ENCODE measurements around the gene SLC6A12.
"Not testable (repeated sequence)": the region's sequence is repeated elsewhere in the genome, so short reads cannot be mapped to it uniquely, and the experiment has no call there.

The SLC6A12 gene

GRCh38 chr12:218221-218620 lies 4.3 kb upstream of the SLC6A12 start:
- DNase-seq (ENCODE audit: low read depth in 2 of 3, low spot score in 1 of 3): no peak

DNA sequence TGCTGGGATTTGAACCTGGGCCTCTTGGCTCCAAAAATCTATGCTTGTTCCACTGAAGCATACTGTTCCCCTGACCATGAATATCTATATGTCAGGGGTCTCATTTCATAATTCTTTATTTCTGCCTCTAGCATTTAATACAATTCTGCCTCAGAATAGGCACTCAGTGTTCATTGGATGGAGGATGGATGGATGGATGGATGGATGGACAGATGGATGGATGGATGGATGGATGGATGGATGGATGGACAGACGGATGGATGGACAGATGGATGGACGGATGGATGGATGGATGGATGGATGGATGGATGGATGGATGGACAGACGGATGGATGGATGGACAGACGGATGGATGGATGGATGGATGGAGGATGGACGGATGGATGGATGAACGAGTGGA lies 3.1 kb upstream of the SLC6A12 start:
- DNase-seq (ENCODE audit: low read depth in 2 of 3, low spot score in 1 of 3): not testable (repeated sequence)

DNA sequence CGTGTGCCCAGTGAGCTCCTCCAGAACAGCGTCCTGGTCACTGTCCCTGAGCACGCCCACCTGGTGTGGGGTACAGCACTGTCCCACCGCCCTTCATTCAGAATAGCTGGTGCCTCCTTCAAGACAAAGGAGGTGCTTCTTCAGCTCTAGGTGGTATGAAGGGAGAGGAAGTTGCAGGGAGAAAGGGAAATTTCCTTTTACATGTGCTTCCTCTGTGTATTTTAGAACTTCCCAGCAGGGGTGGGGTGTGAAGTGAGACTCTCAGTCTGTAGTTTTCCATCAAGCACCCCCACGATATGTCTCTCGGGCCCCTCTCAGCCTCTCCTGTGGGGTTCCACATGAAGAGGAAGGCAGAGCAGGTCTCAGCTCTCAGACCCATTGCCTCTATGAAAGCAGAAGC lies 1.2 kb upstream of the SLC6A12 start:
- no peak for DNase-seq (ENCODE audit: low read depth in 2 of 3, low spot score in 1 of 3)

GRCh38 chr12:213527-213932 lies 427 bp downstream of the SLC6A12 start:
- DNase-seq (ENCODE audit: low read depth in 2 of 3, low spot score in 1 of 3): no peak

DNA sequence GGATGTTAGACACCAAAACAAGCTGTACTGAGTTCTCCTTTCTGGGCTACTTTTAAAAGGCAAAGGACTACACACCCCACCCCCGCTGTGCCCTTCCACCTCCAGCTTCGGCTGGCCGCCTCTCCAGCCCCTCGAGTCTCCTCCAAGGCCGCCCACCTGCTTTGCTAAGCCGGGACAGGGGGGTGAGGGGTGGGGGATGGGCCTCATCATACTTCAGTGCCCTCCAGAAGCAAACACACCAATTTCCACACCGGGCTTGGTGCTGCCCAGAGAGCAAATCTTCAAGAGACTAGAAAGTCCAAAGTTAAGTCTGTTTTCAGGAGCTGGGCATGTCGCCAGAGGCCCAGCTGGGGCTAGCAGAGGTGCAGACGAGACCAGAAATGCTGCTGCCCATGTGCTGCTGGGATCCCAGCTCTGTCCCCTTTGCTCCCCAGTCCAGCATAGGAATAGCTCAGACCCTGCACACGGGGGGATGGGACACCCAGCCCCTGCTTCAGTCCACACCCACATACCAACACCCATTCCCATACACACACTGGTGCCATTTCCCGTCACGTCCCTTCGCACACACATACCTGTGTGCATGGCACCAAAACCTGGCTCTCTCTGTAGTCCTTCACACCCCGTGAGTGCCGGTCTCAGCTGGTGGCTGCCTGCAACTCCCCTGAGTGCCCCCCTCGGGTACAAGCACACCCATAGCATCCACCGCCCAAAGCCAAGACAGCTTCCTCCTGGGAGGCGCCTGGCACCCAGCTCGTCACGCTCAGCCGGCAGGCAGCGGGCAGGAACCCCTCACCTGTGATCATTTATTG lies 1.0 kb downstream of the SLC6A12 start:
- DNase-seq (ENCODE audit: low read depth in 2 of 3, low spot score in 1 of 3): no peak

DNA sequence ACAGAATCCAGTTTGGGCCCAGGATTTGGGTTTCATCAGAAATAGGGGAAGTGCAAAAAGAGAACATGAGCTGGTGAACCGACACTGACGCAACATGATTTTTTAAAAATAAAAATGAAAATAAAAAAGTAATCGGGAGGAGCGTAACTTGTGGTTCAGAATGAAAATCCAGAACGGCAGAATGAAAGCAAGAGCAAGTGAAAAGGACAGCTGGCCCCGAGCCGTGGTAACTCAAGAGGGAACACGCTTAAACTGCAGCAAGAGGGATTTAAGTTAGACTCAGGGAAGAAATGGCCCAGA lies 1.6 kb downstream of the SLC6A12 start:
- DNase-seq (ENCODE audit: low read depth in 2 of 3, low spot score in 1 of 3): no peak

- DNase-seq (ENCODE audit: low read depth in 2 of 3, low spot score in 1 of 3): no peak
Measured at GRCh38 chr12:211639-212414, 2.1 kb downstream of the SLC6A12 start.

- DNase-seq (ENCODE audit: low read depth in 2 of 3, low spot score in 1 of 3): no peak
Measured at GRCh38 chr12:211142-211465, 2.9 kb downstream of the SLC6A12 start.

- no peak for DNase-seq (ENCODE audit: low read depth in 2 of 3, low spot score in 1 of 3)
Measured at GRCh38 chr12:210277-211141, 3.4 kb downstream of the SLC6A12 start.

- no peak for DNase-seq (ENCODE audit: low read depth in 2 of 3, low spot score in 1 of 3)
Measured at GRCh38 chr12:209851-210250, 4.1 kb downstream of the SLC6A12 start.

GRCh38 chr12:209246-209645 lies 4.7 kb downstream of the SLC6A12 start:
- no peak for DNase-seq (ENCODE audit: low read depth in 2 of 3, low spot score in 1 of 3)

DNA sequence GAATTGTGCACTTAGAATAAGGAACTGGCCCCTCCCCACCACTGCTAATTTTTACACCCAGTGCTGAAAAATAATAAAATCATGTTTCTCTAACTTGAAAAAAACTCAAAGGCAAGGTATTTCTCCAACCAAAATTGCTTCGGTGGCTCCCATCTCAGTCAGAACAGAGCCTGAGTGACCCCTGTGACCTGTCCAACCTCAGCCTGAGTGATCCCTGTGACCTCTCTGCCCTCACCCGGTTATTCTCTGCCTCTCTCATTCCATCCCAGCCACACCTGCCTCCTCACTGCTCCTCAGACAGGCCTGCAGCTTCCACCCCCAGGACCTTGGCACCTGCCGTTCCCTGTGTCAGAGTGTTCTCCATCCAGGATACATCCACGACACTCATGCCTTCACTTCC lies 5.1 kb downstream of the SLC6A12 start:
- no peak for DNase-seq (ENCODE audit: low read depth in 2 of 3, low spot score in 1 of 3)

DNA sequence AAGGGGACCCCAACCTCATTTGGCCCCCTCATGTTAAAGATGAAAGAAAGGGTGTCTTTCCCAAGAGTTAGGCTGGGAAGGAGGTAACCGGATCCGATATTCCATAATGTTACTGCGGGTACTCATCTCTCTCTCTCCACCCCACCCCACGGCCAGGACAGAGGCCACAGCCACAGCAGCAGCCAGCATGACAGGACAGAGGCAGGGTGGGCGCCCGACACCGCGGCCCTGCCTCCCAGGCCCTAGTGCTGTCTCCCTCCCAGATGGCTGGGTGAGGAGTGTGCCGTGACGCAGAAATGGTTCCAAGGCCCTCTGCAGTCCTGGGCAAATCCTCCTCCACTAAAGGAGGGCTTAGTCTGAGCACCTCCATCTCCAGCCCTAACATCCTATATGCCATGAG lies 6.2 kb downstream of the SLC6A12 start:
- DNase-seq (ENCODE audit: low read depth in 2 of 3, low spot score in 1 of 3): no peak

GRCh38 chr12:206746-207440 lies 7.1 kb downstream of the SLC6A12 start:
- no peak for DNase-seq (ENCODE audit: low read depth in 2 of 3, low spot score in 1 of 3)

DNA sequence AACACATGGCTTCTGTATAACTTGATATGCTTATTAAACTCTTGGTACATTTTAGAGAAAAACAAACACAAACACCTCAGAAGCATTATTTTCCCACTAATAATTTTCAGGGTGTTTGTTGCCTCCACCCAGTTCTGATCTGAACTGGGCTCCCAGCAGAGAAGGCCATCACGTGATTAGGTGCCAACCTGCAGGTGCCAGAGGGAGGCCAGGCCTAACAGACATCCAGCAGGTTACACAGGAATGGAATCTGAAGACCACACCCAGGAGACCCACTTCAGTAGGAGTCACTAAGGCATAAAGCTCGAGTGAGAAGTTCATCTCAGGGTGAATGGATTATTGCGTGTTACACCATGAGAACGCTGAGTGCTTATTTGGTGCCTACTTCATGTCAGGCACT lies 8.9 kb downstream of the SLC6A12 start:
- no peak for DNase-seq (ENCODE audit: low read depth in 2 of 3, low spot score in 1 of 3)

DNA sequence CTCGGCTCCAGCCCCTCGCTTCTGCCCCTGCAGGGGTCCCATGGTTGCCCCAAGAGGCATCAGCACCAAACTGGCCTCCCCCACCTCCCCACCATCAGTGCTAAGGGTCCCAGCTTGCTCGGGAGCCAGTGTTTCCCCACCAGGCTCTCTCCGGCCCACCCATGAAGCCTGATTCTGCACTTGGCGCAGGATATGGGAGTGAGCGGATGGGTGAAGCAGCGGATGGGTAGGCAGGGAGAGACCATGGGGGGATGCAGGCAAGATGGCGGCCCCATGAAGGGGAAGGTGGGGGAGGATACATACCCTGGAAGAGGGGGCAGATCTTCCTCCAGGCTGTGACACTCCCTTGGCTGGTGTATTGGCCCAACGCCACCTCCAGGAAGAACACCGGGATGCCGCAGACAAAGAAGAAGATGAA lies 9.7 kb downstream of the SLC6A12 start:
- no peak for DNase-seq (ENCODE audit: low read depth in 2 of 3, low spot score in 1 of 3)

DNA sequence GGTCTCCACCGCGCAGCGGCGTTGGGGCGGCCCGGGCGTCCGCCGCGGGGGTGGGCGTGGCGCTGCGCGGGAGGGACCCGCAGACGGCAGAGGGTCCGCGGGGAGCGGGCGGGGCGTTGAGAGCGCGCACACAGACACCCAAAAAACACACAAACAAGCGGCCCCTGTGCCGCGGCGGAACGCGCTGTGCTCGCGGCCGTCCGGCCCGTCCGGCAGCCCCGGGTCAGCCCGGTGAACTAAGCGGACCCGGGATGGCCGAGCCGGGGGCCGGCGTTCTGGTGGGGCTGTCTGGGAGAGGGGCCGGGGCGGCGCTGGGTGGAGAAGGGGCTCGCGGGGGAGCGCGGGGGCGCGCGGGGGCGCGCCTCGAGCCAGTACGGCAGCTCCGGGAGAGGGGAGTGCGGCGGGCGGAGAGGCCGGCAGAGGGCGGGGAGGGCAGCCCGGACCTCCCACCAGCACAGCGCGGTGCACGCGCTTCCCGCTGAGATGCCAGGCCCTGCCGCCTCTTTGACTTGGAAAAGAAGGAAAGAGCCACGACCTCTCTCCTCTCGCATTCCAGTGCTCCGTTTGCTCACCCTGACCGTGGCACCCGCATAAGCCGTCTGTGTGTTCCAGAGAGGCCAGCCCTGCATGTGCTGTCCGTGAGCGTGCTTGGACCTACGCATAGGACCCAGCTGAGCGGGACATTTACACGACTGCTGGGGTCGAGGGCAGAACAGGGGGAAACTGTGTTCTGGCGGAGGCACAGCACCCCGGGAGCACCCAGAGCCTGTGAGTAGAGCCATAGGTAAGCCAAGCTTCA lies 10.3 kb downstream of the SLC6A12 start:
- DNase-seq (ENCODE audit: low read depth in 2 of 3, low spot score in 1 of 3): no peak

DNA sequence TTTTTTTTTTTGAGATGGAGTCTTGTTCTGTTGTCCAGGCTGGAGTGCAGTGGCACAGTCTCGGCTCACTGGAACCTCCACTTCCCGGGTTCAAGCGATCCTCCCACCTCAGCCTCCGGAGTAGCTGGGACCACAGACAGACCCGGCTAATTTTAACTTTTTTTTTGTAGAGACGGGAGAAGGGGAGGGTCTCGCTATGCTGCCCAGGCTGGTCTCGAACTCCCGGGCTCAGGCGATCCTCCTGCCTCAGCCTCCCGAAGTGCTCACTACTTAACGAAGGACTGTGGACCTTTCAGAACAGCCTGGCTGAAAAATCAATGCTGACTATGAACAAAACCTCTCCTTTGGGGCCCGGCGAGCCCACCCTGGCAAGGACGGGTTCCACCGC lies 10.9 kb downstream of the SLC6A12 start:
- DNase-seq (ENCODE audit: low read depth in 2 of 3, low spot score in 1 of 3): no peak

DNA sequence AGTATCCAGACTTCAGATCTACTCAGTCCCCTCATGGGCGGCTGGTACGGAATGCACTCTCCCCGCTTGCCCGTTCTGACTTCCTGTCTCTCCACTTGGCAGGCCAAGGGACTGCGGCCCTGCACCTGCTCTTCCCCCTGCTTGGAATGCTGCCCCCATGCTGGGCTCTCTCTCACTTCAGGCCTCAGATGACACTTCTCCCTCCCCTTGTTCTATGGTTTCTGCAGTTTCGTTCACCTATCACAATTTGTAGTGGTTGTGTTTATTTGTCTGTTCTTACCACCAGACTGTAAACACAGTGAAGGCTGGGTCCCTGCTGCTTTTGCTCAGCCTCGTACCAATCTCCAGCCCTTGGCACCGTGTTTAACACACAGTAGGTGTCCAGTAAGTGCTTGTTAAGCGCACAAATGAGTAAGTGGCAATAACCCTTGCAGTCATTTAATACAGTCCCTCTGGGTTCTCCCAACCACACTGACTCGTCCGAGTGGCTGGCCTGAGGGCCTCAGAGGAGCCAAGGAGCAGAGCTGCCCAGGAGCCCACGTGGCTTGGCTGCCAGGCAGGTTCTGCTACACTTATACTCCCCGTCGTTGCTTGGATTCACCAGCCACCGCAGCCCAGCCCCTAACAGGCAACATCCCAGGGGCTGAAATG lies 11.8 kb downstream of the SLC6A12 start:
- DNase-seq (ENCODE audit: low read depth in 2 of 3, low spot score in 1 of 3): no peak

DNA sequence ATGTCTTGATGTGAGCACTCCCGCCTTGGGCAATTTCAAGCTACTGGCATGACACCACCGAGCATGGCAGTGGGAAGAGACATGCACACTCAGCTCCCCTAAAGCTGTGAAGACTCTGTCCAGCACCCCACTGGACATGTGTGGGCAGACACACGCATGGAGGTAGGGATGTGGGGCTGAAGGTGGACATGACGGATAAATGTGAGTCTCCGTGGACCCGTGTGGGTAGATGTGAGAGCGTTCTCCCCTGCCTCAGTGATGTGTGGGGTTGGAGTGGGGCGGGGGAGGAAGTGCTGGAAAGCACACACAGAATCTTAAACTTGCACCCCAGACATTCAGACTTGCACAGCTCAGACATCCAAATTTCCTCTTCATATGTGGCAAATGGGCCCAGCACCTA lies 12.6 kb downstream of the SLC6A12 start:
- DNase-seq (ENCODE audit: low read depth in 2 of 3, low spot score in 1 of 3): no peak
